Measurements from ENCODE around the gene CLK2.

- no peak for TF ChIP-seq POLR2A (IDR thresholded peaks at IDR 0.05; ENCODE audit: low read depth, low read length)
- TF ChIP-seq POLR2AphosphoS5 (IDR thresholded peaks at IDR 0.05; ENCODE audit: low read depth, low read length): no peak
- no peak for TF ChIP-seq SPI1 (IDR thresholded peaks at IDR 0.05; ENCODE audit: low read depth, low read length)
- TF ChIP-seq TAF1 (IDR thresholded peaks at IDR 0.05; ENCODE audit: low read depth, low read length): no peak
- TF ChIP-seq PAX5 (IDR thresholded peaks at IDR 0.05; ENCODE audit: insufficient read depth, low read length, severe bottlenecking): no peak
These were observed 36.9 kb downstream of the CLK2 start for GRCh38 chr1:155236451-155236850.
